ENCODE results near the gene HES3. TPM values are rescaled to one million over a fixed set of nuclear protein-coding genes. Genes with fewer than 3 reads are reported as not detected.
A peak's percentile ranks its signal among the peaks of the same experiment; 100 is the strongest.

The HES3 gene
- total and polyA plus RNA-seq, 9 donors, result not detected

- H3K36me3 ChIP-seq, result no peaks in the 10 kb centered on the region
- H3K9me3 ChIP-seq, result no peaks in the 10 kb centered on the region
- H3K27me3 ChIP-seq, result no peaks in the 10 kb centered on the region
- no peak overlapping the region for H3K27ac ChIP-seq
- no peak overlapping the region for H3K4me3 ChIP-seq
- intact Hi-C loops (cut with DNase I), result no loop called here
- WGBS, 3 donors, result 88 to 92% (median 89%) methylated on average over 16 of the region's 16 CpGs
- no peak for TF ChIP-seq CTCF (IDR thresholded peaks at IDR 0.05)
- TF ChIP-seq EP300 (IDR thresholded peaks at IDR 0.05), result no peak
- TF ChIP-seq POLR2A (IDR thresholded peaks at IDR 0.05), result no peak
- peaks cover 7% of the 10 kb centered on the region for H3K4me1 ChIP-seq (ENCODE audit: insufficient read depth)
- no peak for DNase-seq
These were observed 10.7 kb downstream of the HES3 start for GRCh38 chr1:6254691-6255090.

GRCh38 chr1:6256645-6257044, 12.7 kb downstream of the HES3 start:
- no peak for DNase-seq
- H3K27me3 ChIP-seq, result no peaks in the 10 kb centered on the region
- peaks cover 4% of the 10 kb centered on the region for H3K4me1 ChIP-seq (ENCODE audit: insufficient read depth)
- H3K4me3 ChIP-seq, result no peak overlapping the region
- TF ChIP-seq EP300 (IDR thresholded peaks at IDR 0.05), result no peak
- no peak for TF ChIP-seq POLR2A (IDR thresholded peaks at IDR 0.05)
- TF ChIP-seq CTCF (IDR thresholded peaks at IDR 0.05), result no peak
- no peak overlapping the region for H3K27ac ChIP-seq
- H3K36me3 ChIP-seq, result no peaks in the 10 kb centered on the region
- no peaks in the 10 kb centered on the region for H3K9me3 ChIP-seq
- 89 to 92% (median 90%) methylated on average over 13 of the region's 13 CpGs for WGBS, 3 donors
- intact Hi-C loops (cut with DNase I), result no loop called here

GRCh38 chr1:6257541-6258069, 13.6 kb downstream of the HES3 start:
- 97% methylated on average over 8 of the region's 8 CpGs for WGBS, 3 donors
- DNase-seq, result no peak
- H3K36me3 ChIP-seq, result no peaks in the 10 kb centered on the region
- no peaks in the 10 kb centered on the region for H3K9me3 ChIP-seq
- TF ChIP-seq CTCF (IDR thresholded peaks at IDR 0.05) (no peak), POLR2A (IDR thresholded peaks at IDR 0.05) (no peak), EP300 (IDR thresholded peaks at IDR 0.05) (no peak)
- no peak overlapping the region for H3K4me3 ChIP-seq
- H3K27me3 ChIP-seq, result no peaks in the 10 kb centered on the region
- H3K27ac ChIP-seq, result no peak overlapping the region
- intact Hi-C loops (cut with DNase I), result no loop called here
- H3K4me1 ChIP-seq (ENCODE audit: insufficient read depth), result peaks cover 8% of the 10 kb centered on the region

GRCh38 chr1:6258675-6259074, 14.7 kb downstream of the HES3 start:
- DNase-seq, result peak in 2 of 5 donors; percentile 37 to 38
- Histone ChIP-seq H3K4me3 (no peak overlapping the region), H3K27me3 (no peaks in the 10 kb centered on the region), H3K27ac (no peak overlapping the region), H3K4me1 (ENCODE audit: insufficient read depth) (peaks cover 18% of the 10 kb centered on the region), H3K36me3 (no peaks in the 10 kb centered on the region), H3K9me3 (no peaks in the 10 kb centered on the region)
- no peak for TF ChIP-seq POLR2A (IDR thresholded peaks at IDR 0.05)
- no peak for TF ChIP-seq EP300 (IDR thresholded peaks at IDR 0.05)
- no peak for TF ChIP-seq CTCF (IDR thresholded peaks at IDR 0.05)
- intact Hi-C loops (cut with DNase I), result no loop called here
- WGBS, 3 donors, result 76 to 81% (median 78%) methylated on average over 10 of the region's 10 CpGs

All from ovary (tissue), 9 donors.